ENCODE measurements around the gene CCDC8. TPM values are rescaled to one million over a fixed set of nuclear protein-coding genes. Genes with fewer than 3 reads are reported as not detected.

The CCDC8 gene
- total RNA-seq, 1 experiment from 2014 or later, result not detected

DNA sequence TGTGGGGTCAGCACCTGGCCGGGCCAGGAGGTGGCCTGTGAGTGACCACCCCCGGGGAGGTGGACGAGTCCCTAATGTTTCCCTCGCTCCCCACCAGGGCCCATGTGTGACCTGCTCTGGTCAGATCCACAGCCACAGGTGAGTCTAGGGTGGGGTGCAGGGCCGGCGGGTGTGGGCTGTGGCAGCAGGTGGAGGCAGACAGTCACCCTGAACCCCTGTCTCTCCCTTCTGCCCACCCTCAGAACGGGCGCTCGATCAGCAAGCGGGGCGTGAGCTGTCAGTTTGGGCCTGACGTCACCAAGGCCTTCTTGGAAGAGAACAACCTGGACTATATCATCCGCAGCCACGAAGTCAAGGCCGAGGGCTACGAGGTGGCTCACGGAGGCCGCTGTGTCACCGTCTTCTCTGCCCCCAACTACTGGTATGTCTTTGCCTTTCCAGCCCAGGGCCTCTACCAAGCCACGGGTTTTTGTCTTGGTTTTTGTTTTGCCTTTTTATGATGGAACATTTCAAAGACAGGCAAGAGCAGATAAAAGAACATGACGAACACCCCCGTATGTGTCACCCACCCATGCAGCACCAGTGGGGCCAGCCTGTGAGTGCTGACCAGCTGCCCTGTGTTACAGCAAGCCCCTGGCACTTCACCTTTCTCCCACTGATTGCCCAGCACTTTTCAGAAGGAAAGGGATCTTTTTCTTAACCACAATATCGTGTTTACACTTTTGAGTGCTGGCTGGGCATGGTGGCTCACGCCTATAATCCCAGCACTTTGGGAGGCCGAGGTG, 24.9 kb downstream of the CCDC8 start:
- BruUV-seq (replicated peaks), result no TSS peak
- CTCF ChIA-PET, result no interaction called here
- Mint-ChIP-seq H3K4me3 (ENCODE audit: low read depth, unreplicated experiment) (no peak overlapping the region), H3K27me3 (ENCODE audit: unreplicated experiment) (no peaks in the 10 kb centered on the region), H3K27ac (ENCODE audit: unreplicated experiment) (no peak overlapping the region), H3K4me1 (ENCODE audit: low read depth, unreplicated experiment) (no peaks in the 10 kb centered on the region), H3K9me3 (ENCODE audit: low read depth, unreplicated experiment) (no peaks in the 10 kb centered on the region), H3K36me3 (ENCODE audit: insufficient read depth, unreplicated experiment) (peaks cover 69% of the 10 kb centered on the region)
- no peak for DNase-seq
- TF ChIP-seq CTCF (IDR thresholded peaks at IDR 0.05; ENCODE audit: unreplicated experiment), result no peak
- intact Hi-C loops (cut with micrococcal nuclease; ENCODE audit: unreplicated experiment), result no loop called here

DNA sequence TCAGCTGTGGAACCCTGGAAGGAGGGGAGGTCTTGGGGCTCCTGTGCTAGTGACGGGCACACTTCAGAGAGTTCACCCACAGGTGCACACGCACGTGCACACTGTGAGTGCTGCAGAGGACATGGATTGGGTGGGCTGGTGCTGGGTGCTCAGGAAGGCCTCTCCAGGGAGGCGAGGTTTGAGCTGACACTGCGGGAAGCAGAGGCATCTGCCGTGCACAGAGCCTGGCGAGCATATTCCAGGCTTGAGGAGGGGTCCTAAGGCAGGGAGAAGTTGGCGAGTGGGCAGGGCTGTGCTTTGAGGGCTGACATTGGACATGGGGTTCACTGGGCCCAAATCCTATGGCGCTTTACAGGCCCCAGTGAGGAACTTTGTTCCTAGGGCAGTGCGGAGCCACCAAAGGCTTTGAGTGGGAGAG, 25.6 kb downstream of the CCDC8 start:
- no peak for TF ChIP-seq CTCF (IDR thresholded peaks at IDR 0.05; ENCODE audit: unreplicated experiment)
- Mint-ChIP-seq H3K9me3 (ENCODE audit: low read depth, unreplicated experiment) (no peaks in the 10 kb centered on the region), H3K27ac (ENCODE audit: unreplicated experiment) (no peak overlapping the region), H3K4me3 (ENCODE audit: low read depth, unreplicated experiment) (no peak overlapping the region), H3K4me1 (ENCODE audit: low read depth, unreplicated experiment) (no peaks in the 10 kb centered on the region), H3K27me3 (ENCODE audit: unreplicated experiment) (no peaks in the 10 kb centered on the region), H3K36me3 (ENCODE audit: insufficient read depth, unreplicated experiment) (peaks cover 66% of the 10 kb centered on the region)
- no peak for DNase-seq
- BruUV-seq (replicated peaks), result no TSS peak
- intact Hi-C loops (cut with micrococcal nuclease; ENCODE audit: unreplicated experiment), result no loop called here
- CTCF ChIA-PET, result interaction anchor here (1.6 kb wide), 1 partner anchor 9 kb away, joined by 5 read pairs; no protein-coding TSS in a partner anchor

DNA sequence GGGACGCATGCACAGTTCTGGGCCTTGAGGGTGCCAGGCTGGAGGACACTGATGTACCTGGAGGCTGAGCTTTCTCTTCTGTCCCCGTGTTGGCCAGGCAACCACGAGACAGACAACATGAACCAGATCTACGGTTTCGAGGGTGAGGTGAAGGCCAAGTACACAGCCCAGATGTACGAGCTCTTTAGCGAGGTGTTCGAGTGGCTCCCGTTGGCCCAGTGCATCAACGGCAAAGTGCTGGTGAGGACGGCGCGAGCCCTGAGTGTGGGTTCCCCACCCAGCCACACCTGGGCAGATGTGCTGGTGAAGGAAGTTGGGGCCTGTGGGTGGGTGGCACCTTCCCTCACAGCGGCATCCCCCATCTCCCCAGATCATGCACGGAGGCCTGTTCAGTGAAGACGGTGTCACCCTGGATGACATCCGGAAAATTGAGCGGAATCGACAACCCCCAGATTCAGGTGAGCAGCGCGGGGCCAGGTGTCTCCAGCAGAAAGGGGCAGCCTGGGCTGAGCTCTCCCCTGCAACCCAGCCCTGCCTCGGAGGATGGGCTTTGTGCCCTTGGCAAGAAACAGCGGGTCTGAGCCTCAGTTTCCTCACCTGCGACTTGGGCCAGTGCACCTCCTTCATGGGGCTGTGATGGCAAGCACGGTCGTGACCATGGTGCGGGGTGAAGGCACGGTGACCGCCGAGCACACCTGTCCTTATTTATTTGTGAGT, 26.2 kb downstream of the CCDC8 start:
- no peak for DNase-seq
- BruUV-seq (replicated peaks), result no TSS peak
- H3K9me3 Mint-ChIP-seq (ENCODE audit: low read depth, unreplicated experiment), result no peaks in the 10 kb centered on the region
- H3K27ac Mint-ChIP-seq (ENCODE audit: unreplicated experiment), result no peak overlapping the region
- TF ChIP-seq CTCF (IDR thresholded peaks at IDR 0.05; ENCODE audit: unreplicated experiment), result no peak
- H3K4me3 Mint-ChIP-seq (ENCODE audit: low read depth, unreplicated experiment), result no peak overlapping the region
- no peaks in the 10 kb centered on the region for H3K4me1 Mint-ChIP-seq (ENCODE audit: low read depth, unreplicated experiment)
- peaks cover 62% of the 10 kb centered on the region for H3K36me3 Mint-ChIP-seq (ENCODE audit: insufficient read depth, unreplicated experiment)
- no peaks in the 10 kb centered on the region for H3K27me3 Mint-ChIP-seq (ENCODE audit: unreplicated experiment)
- CTCF ChIA-PET, result interaction anchor here (1.0 to 1.6 kb wide), 2 partner anchors 9 to 104 kb away, joined by 3 to 5 read pairs; no protein-coding TSS in a partner anchor
- intact Hi-C loops (cut with micrococcal nuclease; ENCODE audit: unreplicated experiment), result no loop called here

GRCh38 chr19:46386151-46386550, 27.2 kb downstream of the CCDC8 start:
- no peak for DNase-seq
- CTCF ChIA-PET, result interaction anchor here (1.6 kb wide), 1 partner anchor 10 kb away, joined by 5 read pairs; no protein-coding TSS in a partner anchor
- Mint-ChIP-seq H3K4me3 (ENCODE audit: low read depth, unreplicated experiment) (no peak overlapping the region), H3K9me3 (ENCODE audit: low read depth, unreplicated experiment) (no peaks in the 10 kb centered on the region), H3K4me1 (ENCODE audit: low read depth, unreplicated experiment) (no peaks in the 10 kb centered on the region), H3K27ac (ENCODE audit: unreplicated experiment) (no peak overlapping the region), H3K36me3 (ENCODE audit: insufficient read depth, unreplicated experiment) (peaks cover 55% of the 10 kb centered on the region), H3K27me3 (ENCODE audit: unreplicated experiment) (no peaks in the 10 kb centered on the region)
- TF ChIP-seq CTCF (IDR thresholded peaks at IDR 0.05; ENCODE audit: unreplicated experiment), result no peak
- intact Hi-C loops (cut with micrococcal nuclease; ENCODE audit: unreplicated experiment), result no loop called here
- no TSS peak for BruUV-seq (replicated peaks)

Data from Calu3 (cell line).